Mammary epithelial cell (primary cell): ENCODE results near the gene CRTC3.

Experiments used
- CTCF ChIP-seq, 2 donors: IDR thresholded peaks in 1 of 2; conservative IDR thresholded peaks in 1 of 2; 2 replicates each; pipeline ENCODE4 v1.5.1; 2011 to 2012; ENCODE audit warnings: inconsistent platforms in 2 of 2, low read length in 2 of 2, mild to moderate bottlenecking in 2 of 2, control low read depth in 1 of 2, low read depth in 1 of 2; ENCODE audit not compliant: insufficient read depth in 1 of 2; ENCODE audit errors: extremely low read depth in 1 of 2
- EZH2 ChIP-seq: IDR thresholded peaks from 2 replicates; pipeline ENCODE4 v1.6.1; 2012; ENCODE audit warnings: low read length, inconsistent platforms, borderline replicate concordance

GRCh38 chr15:90539789-90540188 is 10.1 kb downstream of the CRTC3 start:
- TF ChIP-seq CTCF (conservative IDR thresholded peaks at IDR 0.05 in 1 of 2, IDR thresholded peaks at IDR 0.05 in 1 of 2; ENCODE audit: extremely low read depth in 1 of 2, insufficient read depth in 1 of 2, low read depth in 1 of 2, low read length in 2 of 2) (no peak), EZH2 (no peak)
